ENCODE measurements around the gene FNDC5. TPM values are rescaled to one million over a fixed set of nuclear protein-coding genes. Genes with fewer than 3 reads are reported as not detected.

The FNDC5 gene
- total RNA-seq, 4 donors from 2014 or later = 5.5 to 17.0 (median 9.8) TPM

DNA sequence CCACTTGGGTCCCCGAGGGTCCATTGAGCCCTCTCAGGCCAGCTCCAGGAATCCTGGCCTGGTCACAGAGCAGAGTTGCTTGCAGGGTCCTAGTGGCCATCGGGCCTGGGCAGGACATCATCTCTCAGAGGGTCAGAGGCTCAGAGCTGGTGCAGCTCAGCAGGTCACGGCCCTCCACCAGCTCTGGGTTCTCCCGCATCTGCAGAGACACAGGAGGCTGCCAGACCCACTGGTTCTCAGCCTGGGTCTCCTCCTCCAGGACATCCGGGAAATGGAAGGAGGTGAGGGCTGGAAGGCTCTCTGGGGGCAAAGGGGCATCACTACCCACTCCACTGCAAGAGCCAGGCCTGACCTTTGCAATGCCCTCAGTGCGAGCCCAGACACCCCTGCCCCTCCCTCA, 24.0 kb upstream of the FNDC5 start:
- Histone ChIP-seq H3K36me3 (no peaks in the 10 kb centered on the region), H3K4me1 (peaks cover 14 to 19% (median 17%) of the 10 kb centered on the region in 4 donors), H3K4me3 (no peak overlapping the region), H3K9me3 (no peaks in the 10 kb centered on the region), H3K27ac (replicated peaks in 1 of 4) (no peak overlapping the region), H3K27me3 (peaks cover 0 to 47% (median 9%) of the 10 kb centered on the region in 4 donors)
- TF ChIP-seq POLR2AphosphoS5 (IDR thresholded peaks at IDR 0.05) (no peak), POLR2A (IDR thresholded peaks at IDR 0.05; ENCODE audit: low read depth) (no peak), EP300 (IDR thresholded peaks at IDR 0.05) (no peak)
- TF ChIP-seq, protein P1, sequence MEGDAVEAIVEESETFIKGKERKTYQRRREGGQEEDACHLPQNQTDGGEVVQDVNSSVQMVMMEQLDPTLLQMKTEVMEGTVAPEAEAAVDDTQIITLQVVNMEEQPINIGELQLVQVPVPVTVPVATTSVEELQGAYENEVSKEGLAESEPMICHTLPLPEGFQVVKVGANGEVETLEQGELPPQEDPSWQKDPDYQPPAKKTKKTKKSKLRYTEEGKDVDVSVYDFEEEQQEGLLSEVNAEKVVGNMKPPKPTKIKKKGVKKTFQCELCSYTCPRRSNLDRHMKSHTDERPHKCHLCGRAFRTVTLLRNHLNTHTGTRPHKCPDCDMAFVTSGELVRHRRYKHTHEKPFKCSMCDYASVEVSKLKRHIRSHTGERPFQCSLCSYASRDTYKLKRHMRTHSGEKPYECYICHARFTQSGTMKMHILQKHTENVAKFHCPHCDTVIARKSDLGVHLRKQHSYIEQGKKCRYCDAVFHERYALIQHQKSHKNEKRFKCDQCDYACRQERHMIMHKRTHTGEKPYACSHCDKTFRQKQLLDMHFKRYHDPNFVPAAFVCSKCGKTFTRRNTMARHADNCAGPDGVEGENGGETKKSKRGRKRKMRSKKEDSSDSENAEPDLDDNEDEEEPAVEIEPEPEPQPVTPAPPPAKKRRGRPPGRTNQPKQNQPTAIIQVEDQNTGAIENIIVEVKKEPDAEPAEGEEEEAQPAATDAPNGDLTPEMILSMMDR (IDR thresholded peaks at IDR 0.05) = no peak
- intact Hi-C loops (cut with DNase I) = no loop called here
- no peak for DNase-seq (ENCODE audit: extremely low spot score)
- 100% methylated on average over 1 of the region's 6 CpGs for WGBS

DNA sequence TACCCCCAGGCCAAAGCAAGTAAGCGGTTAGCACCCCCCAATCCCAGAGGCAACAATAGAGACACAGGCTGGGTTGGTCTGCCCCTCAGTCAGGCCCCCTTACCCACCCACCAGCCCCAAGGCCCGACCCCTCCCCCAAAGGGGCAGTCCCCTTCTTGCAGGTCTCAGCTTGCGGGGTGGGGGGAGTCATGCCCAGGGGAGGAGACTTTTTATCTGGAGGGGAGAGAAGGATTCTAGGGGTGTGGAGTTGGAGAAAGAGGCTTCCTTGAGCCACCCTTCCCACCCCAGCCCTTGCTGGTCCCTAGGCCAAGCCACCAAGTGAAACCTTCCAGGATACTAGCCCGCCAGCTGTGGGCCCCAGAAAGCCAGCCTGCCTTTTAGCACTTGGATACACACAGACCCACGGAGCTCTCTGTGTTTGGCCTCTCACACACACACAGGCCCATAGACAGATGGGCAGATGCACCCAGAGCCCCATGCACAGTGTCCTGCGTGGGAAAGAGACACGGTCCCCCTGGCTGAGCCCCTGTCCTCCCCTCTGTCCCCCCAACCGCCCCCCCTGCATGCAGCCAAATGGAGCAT, 23.4 kb upstream of the FNDC5 start:
- H3K36me3 ChIP-seq = no peaks in the 10 kb centered on the region
- H3K27ac ChIP-seq (replicated peaks in 1 of 4) = no peak overlapping the region
- 73% methylated on average over 6 of the region's 8 CpGs for WGBS
- no peaks in the 10 kb centered on the region for H3K9me3 ChIP-seq
- H3K4me1 ChIP-seq = peaks cover 14 to 19% (median 17%) of the 10 kb centered on the region in 4 donors
- no peak for DNase-seq (ENCODE audit: extremely low spot score)
- peaks cover 0 to 51% (median 9%) of the 10 kb centered on the region in 4 donors for H3K27me3 ChIP-seq
- H3K4me3 ChIP-seq = peak overlapping the region in 3 of 4 donors; percentile 53 to 65 (median 53)
- TF ChIP-seq, protein P1 (IDR thresholded peaks at IDR 0.05) = no peak
- TF ChIP-seq POLR2A (IDR thresholded peaks at IDR 0.05; ENCODE audit: low read depth) (no peak), POLR2AphosphoS5 (IDR thresholded peaks at IDR 0.05) (no peak), EP300 (IDR thresholded peaks at IDR 0.05) (no peak)
- intact Hi-C loops (cut with DNase I) = no loop called here

DNA sequence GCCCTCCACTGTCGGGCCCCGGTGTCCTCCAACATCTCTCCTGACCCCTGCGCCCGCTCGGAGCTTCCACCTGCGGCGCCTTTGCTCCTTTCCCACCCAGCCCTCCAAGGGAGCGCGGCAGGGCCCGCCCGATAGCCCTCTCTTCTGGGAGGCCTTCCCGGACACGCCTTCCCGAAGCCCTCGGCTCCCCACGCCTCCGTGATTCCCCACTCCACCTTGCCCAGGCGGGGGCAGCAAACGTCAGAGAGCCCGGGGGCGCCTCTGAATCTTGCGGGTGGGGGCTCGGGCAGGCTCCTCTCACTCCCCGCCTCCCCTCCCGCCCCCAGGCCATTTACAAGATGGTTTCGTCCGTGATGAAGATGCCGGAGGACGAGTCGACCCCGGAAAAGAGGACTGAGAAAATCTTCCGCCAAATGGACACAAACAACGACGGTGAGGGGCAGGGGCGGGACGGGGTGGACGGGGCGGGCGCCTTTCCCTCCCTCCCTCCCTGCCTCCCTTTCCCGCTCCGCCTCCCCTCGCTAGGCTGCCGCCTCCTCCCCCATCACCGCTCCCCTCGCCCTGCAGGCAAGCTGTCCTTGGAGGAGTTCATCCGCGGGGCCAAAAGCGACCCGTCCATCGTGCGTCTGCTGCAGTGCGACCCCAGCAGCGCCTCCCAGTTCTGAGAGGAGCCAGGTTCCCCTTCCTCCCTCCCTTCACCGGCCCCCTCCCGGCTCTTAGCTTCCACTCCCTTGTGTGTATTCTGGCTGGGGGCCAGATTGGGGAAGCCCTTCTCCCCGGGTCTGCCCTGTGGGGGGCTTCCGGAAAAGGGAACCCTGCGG, 22.7 kb upstream of the FNDC5 start:
- peaks cover 0 to 58% (median 9%) of the 10 kb centered on the region in 4 donors for H3K27me3 ChIP-seq
- no peaks in the 10 kb centered on the region for H3K9me3 ChIP-seq
- TF ChIP-seq, protein P1 (IDR thresholded peaks at IDR 0.05) = peak in 1 of 3 experiments; percentile 15
- TF ChIP-seq POLR2A (IDR thresholded peaks at IDR 0.05; ENCODE audit: low read depth) (no peak), EP300 (IDR thresholded peaks at IDR 0.05) (no peak), POLR2AphosphoS5 (IDR thresholded peaks at IDR 0.05) (no peak)
- no peaks in the 10 kb centered on the region for H3K36me3 ChIP-seq
- H3K4me3 ChIP-seq = peak overlapping the region; percentile 53 to 65 (median 55)
- 3% methylated on average over 29 of the region's 58 CpGs for WGBS
- intact Hi-C loops (cut with DNase I) = no loop called here
- H3K4me1 ChIP-seq = peaks cover 14 to 19% (median 17%) of the 10 kb centered on the region in 4 donors
- no peak overlapping the region for H3K27ac ChIP-seq (replicated peaks in 1 of 4)
- no peak for DNase-seq (ENCODE audit: extremely low spot score)

DNA sequence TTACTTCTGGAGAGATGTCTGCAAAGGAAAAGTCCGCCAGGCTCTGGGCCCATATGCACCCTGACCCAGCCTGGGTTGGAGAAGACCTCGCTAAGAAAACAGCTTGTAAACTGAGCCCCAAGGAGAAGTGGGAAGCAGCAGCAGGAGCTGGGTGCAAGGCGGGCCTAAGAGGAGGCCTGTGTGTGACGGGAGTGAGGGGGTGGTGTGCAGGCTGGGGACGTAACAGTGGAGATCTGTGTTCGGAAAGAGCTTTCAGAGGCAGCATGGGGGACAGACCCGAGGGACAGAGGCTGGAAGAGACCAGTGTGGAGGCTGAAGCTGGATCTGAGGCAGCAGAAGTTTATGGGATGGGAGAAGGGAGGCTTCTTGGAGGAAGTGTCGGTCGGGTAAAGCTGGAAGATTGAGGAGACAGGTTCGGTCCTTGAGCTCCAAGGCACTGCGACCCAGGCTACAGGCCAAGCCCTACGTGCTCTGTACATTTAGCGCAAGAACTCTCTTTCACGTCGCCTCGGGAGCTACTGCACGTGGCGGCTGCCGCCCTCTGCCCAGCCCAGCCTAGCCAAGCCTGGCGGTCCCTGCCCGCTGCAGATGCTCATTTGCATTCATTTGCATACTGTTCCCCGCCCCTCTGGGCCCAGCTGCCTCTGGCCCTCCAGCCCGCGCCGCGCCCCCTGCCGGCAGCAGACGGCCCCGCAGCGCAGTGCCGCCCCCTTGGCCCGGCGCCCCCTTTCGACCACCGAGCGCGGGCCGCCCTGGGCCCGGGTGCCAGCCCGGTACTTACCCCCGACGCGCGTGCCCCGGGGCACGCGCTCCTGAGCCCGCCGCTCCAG, 21.9 kb upstream of the FNDC5 start:
- DNase-seq (ENCODE audit: extremely low spot score) = no peak
- intact Hi-C loops (cut with DNase I) = no loop called here
- Histone ChIP-seq H3K4me3 (peak overlapping the region; percentile 53 to 65 (median 55)), H3K9me3 (no peaks in the 10 kb centered on the region), H3K27ac (replicated peaks in 1 of 4) (no peak overlapping the region), H3K27me3 (peaks cover 0 to 65% (median 10%) of the 10 kb centered on the region in 4 donors), H3K36me3 (no peaks in the 10 kb centered on the region), H3K4me1 (peaks cover 14 to 19% (median 17%) of the 10 kb centered on the region in 4 donors)
- WGBS = 32% methylated on average over 29 of the region's 49 CpGs
- TF ChIP-seq POLR2A (IDR thresholded peaks at IDR 0.05; ENCODE audit: low read depth) = no peak
- TF ChIP-seq, protein P1 (IDR thresholded peaks at IDR 0.05) = peak; percentile 17 to 47 (median 36)

Measured in esophagus muscularis mucosa (tissue), 4 donors.